HuH-7 (cell line): ENCODE results near the gene GCSAM.

ENCODE experiments used
- DNase-seq: peaks from one replicate; pipeline ENCODE4 v3.0.0; 2011; ENCODE audit warnings: low spot score

The GCSAM gene

DNA sequence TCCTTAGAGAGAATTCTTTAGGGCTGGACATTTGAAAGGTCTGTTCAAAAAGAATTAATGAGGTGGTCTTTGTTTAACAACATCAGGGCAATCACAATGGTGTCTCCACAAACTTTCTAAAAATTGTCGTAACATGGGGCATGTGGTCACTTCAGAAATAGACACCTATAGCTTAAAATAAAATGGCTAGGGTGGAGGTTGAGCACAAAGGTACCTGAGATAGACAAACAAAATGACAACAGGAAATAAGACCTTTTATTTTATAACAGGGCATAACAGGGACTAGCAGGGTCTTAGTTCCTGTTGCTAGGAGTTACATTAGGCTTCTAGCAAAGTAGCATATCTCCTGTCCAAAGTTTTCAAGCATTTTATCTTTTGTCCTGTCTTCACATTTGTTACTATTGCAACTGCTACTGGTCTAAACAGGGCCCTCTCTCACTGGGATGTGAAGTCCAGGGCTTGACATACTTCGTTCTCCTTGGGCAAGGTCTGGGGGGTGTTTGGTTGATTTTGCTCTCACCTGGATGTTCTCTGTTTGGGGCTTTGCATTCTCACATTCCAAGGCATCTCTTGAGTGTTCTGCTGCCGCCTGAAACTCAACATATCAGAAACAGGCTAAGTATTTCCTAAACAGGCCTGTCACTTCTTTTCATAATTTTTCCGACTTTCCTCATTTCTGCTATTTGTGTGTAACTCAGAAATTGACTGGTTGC lies 3.0 kb downstream of the GCSAM start:
- DNase-seq = no peak

DNA sequence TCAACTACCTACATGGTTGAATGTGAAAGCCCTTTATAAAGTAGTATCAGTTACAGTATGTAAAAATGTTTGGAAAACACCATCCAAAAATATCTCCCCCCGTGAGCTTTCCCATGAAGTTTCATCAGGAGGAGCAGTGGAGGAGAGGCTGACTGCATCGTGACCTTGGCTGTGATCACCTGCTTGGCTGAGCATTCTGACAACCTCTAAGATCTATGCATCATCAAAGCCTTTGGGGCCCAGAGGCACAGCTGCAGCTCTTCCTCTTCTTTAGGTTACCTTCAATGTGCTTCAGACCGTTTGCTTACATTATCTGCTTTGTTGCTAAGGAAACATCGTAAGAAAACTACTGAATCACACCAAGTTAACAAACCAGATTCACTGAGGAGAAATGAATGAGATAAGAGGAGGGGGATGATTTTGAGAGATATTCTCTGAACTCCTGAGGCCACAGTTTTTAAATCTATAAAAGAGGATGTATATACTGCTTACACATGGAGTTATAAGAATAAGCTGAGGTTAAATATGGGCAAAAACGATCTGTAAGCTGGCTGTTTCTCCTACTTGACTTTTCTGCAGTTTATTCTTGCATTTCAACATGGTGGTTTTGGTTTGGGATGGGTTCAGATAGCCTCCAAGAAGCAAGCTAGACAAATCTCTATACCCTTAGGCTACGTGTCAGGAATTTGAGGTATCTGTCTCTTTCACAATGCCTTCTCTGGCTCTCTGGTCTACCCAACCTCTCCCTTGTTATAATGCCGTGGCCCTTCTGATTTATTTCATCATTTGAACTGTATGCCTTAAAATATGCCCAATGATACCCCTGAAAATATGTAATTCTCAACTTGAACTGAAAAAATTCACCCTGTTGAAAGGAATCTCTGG lies 4.0 kb downstream of the GCSAM start:
- no peak for DNase-seq

DNA sequence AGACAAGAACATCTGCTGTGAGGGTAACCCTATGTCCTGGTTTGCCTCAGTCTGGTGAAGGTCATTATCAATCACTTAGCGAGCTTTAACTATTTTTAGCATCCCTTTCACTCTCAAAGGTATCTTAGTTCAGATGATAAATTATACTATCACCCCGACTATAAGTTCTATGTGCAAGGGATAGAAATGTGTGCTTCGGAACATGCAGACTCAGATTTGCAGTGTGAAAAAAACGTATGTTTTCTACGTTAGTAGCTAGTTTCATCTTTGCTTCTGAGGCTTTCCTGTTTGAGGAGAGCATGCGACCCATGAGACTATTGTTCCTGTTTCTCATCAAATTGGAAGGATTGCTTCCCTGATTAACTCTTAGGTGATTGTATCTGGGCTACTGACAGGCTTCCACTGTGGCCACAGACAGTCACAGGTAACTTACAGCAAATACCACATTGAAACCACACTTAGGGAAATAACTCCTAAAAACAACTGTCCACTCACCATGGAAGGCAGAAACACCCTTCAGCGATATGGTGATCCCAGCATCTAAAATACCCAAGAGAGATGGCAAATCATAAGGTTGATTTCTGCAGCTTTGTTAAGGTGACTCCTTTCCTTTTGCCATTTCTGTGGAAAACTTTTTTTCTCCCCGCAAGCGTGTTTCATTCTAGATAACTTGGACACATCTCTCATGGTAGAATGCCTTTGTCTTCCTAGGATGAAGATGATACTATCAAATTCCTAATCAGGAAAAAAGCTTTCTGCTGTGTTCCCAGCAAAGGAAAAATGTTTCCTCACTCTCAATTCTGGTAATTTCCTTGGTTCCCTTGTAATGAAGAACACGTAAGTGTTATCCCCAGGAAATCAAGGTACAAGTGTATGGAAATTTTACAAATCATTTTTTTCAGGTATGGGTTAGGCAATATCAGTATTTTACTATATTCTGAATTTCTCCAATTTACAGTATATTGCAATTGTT lies 5.2 kb downstream of the GCSAM start:
- DNase-seq = no peak

DNA sequence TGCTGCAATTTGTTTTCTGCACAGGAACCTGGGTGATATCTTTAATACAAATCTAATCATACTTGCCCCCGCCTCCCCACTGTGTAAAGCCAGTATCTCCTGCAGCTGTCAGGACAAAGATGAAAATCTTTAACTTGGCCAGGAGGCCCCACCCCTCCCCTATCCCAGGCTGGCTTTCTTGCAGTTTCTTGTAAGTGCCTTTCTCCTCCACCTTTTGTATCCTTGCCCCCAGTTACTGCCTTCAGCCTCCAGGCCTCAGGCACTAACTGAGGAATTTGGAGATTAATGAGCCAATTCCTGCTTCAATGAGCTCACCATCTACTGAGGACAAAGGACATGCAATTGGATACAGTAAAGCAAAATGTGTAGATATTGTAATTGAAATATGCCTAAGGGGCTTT lies 6.5 kb downstream of the GCSAM start:
- DNase-seq = no peak

DNA sequence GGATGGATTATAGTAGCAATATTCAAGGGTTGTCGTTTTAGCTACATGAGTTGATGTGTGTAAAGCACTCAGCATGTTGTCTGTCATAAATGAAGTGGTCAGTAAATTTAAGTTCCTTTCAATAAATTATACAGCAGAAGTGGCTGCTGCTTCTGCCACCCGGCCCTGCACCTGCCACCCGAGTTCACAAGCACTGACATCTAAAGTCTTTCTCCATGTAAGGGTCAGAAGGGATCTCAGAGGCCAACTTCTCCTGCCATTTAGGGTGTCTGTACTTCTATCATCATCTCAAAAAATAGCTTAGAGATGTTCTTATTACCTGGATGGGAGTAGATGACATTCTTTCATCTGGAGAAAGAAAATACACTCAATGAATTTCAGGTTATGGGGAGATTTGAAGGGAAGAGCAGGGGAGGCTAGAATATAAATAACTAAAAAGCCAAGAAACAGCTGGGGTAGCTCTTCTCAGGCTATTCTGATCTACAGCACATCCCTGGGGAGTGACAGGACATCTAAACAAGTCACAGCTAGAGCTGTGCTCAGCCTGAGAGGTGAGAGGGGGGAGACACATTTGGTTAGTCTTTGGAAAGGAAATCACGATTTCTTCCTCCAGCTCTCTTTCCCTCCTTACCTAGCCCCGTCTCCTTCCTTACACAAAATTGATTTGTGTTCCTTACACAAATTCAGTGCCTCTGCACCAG lies 8.0 kb downstream of the GCSAM start:
- no peak for DNase-seq

DNA sequence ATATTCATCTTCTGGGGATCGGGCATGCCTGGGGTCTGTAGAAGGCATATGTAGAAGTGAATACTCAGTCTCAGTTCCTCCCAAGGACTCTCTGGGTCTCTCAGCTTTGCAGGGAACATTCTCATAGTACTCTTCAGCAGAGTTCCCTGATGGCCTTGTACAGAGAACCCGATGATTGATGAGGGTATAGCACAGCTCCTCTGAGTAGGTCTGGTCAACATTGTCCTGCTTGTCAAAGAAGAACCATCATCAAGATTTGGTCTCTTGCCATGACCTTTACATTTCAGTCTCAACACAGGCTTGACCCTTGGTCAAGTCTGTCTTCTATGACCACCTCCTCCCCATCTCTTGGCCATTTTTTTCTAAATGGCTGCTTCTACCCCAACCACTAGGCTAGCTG lies 9.5 kb downstream of the GCSAM start:
- DNase-seq = no peak

DNA sequence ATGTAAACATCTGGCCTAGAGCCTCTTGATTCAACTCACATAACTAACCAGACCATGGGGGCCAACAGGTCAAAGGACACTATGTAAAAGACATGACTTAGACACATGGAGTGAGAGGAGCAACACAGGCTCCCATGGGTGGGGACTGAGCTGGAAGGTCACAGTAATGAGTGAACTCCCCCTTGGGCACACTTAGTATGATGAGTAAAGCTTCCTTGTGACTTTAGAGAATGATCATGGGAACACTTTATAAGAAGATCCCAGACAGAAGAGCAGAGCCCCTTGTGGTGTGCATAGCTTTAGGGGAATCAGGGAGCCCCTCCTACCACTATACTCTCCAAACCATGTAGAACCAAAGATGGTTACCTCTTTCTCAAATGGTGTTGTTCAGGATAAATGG lies 10.2 kb downstream of the GCSAM start:
- no peak for DNase-seq

DNA sequence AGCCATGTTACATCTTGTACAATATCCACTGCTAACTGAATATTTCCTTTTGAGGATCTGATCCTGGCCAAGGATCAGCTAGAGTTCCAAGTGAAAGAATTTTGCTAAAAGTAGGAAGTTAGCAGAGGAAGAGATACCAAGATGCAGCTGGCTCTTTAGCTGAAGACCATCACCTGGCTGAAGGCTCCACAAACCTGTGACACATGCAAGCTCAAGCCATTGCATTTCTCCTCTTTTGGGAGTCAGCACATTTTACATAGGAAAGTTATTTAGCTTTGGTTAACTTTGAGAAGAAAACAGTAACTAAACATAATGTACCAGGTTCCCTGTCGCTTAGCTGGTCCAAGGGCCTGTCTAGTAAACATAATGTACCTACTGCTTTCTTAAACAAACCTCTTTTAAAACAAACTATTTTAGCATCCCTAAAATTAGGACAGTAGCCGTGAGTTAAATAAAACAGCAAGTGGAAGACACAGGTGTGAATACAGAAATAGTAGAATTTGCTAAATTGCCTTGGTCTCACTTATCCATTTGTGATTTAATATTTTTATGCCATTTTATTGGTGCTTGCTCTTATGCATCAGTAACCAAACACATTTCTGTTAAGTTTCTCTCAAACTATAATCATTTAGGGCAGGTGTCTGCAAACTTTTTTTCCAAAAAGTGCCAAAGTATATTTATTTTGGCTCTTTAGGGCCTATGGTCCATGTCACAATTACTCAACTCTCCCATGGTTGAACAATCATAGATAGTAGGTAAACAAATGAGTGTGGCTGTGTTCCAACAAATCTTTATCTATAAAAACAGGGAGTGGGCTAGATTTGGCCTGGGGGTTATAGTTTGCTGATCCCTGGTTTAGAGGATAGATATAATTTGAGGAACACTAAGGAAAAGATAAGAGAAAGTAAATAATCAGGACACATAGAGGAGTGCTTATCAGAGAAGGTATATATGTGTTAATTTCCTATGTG lies 11.2 kb downstream of the GCSAM start:
- DNase-seq = no peak

DNA sequence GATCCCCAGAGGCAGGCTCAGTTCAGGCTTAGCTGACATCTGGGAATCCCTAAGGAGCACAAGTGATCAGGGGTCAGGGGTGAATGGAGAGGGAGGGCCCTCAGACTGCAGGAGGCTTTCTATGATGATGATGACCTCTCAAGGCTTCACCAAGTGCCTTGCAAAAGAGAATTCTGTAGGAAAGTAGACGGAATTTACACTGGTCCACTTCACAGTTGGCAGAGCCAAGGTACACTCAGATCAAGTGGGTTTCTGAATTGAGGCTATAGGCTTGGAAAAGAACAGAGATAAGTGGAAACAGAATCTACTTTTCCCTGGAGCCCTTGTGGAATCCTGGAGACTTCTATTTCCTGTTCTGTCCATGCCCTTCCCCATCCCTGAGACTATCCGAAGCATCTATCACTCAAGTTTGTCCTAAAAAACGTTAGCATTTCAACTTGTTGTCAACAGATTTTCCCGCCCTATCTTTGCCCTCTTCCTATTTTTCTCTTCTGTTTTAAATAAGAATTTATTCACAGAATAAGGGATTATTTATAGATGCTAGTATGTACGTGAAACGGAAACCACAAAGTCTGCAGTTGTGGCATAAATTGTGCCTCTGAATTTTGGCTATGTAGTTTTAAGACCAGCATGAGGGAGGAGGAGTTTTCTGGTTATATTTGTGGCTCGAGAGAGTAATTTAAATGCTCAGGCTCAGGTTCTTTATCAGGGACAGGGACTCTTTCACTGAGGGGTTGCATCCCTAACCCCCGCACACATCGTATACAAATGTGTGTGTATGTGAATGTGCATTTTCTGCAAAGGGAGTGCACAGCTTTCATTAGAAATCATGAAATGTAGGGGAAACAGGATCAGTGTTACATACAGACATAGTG lies 12.8 kb downstream of the GCSAM start:
- no peak for DNase-seq

DNA sequence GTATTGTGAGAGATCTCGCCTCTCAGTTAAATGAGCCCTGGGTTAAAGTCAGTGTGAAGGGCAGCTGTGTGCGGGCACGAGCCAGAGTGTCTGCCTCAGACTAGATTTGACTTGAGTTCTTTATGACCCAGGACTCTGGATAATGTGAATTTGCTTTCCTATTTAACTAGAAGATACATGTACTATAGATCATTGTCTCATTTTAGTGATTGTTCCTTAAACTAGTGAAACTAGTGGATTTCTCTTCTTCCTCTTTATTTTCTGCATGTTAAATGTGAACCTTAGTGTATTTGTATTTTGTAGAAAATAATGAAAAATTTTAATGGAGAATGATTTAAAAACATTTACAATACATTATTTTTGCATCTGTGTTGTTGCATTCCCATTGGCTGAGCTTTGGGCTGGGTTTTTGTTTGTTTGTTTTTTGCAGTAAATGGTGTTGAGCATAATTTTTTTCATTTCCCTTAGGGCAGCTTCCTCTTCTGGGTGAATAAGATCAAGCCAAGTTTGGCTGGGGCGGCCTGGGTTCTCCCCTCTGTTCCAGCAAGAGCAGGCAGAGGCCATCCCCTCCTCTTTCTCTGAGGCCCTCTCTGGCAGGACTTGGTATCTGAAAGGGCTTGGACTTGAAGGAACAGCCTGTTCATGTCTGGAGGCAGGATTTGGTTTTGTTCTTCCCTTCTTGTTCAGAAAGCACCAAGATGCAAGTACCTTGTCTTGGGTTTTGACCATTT lies 15.0 kb downstream of the GCSAM start:
- DNase-seq = no peak

DNA sequence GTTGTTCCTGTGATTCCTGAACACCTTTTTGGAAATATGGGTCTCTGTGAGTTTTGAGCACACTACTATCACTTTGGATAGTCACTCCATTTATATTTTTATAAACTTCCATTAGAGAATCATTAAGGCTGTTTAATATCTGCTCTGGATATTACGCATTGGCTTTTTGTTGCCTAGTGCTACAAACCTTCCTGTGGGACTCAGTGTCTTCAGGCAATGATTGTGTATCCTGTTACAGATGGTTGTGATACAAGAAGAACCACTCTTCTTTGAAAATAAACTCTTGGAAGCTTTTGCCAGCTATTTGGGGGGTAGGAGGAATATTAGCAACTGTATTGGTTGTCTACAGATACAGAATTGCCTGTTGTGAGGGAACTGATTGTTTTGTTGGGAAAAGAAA lies 15.6 kb downstream of the GCSAM start:
- DNase-seq = no peak

DNA sequence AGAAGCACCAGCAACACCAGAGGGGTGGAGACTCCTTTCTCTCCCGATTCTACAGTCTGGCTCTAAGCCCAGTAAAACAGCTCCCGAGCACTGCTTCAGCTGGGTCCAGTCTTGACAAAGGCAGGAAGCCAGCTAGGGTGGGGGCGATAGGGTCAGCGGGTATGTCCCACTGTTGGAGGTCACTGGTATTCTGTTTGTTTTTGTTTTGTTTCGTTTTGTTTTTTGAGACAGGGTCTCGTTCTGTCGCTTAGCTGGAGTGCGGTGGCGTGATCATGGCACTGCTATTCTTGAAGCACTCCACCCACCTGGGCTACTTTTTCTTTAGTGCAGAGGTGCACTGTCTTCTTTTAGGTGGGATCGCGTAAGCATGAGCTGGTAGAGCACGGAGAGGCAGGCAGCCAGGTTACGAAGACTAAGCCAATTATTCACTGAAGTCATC lies 16.3 kb downstream of the GCSAM start:
- DNase-seq = no peak

DNA sequence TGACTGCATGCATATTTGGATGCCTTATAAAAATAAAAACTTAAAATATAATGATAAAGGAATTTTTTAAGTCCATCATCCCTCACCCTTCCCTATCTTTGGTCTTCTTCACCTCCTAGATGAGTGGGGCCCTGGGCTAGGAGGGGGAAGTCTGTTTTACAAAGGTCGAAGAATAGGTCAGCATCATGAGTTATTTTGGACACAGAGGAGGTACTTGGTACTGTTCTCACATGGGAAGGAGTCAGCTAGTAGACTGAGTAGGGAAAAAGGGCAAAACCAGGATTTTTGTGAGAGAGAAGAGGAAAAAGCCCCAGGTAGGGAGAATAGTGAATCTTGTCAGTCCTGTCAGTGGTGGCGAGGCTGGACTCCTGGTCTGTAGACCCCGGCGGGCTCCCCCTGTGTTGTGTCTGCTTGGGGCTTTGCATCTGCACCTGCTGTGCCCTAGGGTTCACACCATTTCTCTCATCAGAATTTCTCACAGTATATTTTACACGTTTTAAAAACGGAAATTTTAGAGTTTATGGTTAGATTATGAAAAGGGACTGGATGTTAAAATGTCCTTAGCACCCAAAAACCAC lies 17.2 kb downstream of the GCSAM start:
- DNase-seq = no peak

DNA sequence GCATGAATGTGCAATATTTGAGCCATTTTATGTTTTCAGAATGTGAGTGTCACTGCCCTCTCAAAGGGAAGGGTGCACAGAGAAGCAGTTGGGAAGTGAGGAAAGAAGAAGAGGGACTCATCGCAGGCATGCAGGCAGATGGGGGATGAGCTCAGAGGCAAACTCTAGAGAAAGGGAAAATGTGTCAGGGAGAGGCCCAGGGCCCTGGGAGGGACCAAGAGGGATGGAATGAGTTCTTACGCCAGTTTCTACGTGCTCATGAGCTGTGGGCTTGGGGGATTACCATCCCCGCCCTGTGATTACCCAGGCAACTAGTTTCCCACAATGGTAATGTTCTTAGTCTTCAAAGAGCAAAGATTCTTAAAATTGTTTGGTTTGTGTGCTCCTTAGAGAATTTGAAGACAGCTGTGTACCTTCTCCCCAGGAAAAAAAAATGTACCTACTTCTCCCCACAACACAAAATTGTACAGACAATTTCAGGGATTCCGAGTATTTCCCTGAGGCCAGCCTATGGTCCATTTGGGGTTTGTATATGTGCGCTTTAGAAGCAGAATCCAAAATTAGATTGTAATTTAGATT lies 17.8 kb downstream of the GCSAM start:
- no peak for DNase-seq

DNA sequence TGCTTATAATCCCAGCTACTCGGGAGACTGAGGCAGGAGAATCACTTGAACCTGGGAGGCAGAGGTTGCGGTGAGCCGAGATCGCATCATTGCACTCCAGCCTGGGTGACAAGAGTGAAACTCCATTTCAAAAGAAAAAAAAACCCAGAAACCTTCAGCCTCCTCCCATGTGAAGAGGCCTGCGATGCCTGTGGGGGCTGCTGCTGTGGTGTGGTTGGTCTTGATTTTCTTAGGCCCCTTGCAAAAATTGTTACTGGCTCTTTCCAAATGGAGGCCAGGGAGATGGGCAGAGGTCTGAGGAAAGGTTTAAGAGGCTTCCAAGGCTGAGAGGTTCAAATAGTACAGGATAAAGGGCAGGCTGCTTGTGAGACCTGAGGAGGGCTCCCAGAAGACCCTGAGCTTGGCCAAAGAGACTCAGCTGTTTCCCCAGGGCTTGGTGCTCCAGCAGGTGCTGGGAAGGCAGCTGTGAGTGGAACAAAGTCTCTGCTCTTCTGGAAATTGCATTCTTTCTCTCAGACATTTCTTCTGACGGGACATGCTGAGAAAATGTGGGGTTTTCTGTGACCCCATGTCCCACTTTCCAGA lies 18.4 kb downstream of the GCSAM start:
- DNase-seq = no peak

DNA sequence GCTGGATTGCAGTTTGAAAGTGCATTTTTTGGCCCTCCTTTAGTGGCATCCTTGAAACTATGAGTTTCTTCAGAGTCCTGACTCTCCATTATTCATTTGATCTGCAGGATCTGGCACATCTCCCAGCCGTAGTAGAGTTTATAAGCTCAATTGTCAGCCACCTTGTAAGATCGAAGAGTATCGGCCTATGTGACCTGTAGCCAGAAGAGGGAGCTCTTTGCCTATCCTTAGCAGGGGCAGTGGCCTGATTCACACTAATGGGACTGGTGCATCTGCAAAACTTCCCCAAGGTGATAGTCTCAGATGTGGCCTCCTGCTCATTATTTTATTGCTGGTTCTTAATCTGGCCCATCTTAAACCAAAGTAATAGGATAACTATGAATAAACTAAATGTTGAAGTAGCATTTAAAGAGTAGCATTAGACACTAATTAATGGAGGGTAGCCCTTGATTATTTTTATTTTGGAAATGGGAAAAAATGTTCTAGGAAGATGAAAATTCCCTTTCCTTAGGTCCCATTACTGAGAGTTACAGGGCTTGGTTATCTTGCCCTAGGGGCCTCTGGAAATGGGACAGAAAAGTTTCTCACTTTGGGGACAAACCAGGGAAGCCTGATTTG lies 21.2 kb downstream of the GCSAM start:
- peak; percentile 70 for DNase-seq

DNA sequence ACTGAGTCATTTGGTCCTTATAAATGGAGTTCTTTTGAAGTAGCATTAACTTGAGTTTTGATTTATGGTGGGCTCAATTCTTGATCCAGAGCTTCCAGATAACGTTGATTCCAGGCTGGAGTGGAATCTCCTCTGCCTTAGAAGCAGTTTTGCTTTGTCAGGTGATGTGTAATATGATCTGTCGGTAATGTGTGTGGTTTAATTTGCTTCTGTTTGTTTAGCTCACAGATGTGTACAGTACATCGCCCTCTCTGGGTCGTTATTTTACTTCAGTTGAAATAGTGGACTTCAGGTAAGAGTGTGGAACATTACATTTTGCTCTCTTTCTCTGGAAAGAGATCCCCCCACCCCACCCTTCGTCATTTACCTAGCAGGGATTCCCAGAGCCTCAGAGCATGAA lies 23.7 kb downstream of the GCSAM start:
- no peak for DNase-seq
